AG10803 (cell line): Measurements from ENCODE around the gene SLFN11.
A peak's percentile ranks its signal among the peaks of the same experiment; 100 is the strongest.
"Not testable (repeated sequence)": the region's sequence is repeated elsewhere in the genome, so short reads cannot be mapped to it uniquely, and the experiment has no call there.

Experiments
- DNase-seq: peaks from one replicate; pipeline ENCODE4 v3.0.0; 2010; ENCODE audit warnings: low read depth
- H3K4me3 ChIP-seq: 2 replicates; pipeline ENCODE4 v1.5.1; 2011; ENCODE audit warnings: mild to moderate bottlenecking, low read length, control low read depth
- CTCF ChIP-seq: conservative IDR thresholded peaks from 2 replicates; pipeline ENCODE4 v1.5.1; 2011; ENCODE audit warnings: mild to moderate bottlenecking, low read length, control low read depth, inconsistent platforms

SLFN11 gene

GRCh38 chr17:35338230-35338629 lies 35.2 kb downstream of the SLFN11 start:
- no peak for DNase-seq
- H3K4me3 ChIP-seq: no peak overlapping the region
- TF ChIP-seq CTCF: no peak

GRCh38 chr17:35337364-35337763 lies 36.1 kb downstream of the SLFN11 start:
- no peak for DNase-seq
- H3K4me3 ChIP-seq: no peak overlapping the region
- no peak for TF ChIP-seq CTCF

GRCh38 chr17:35333578-35333977 lies 39.8 kb downstream of the SLFN11 start:
- DNase-seq, H3K4me3 ChIP-seq: not testable (repeated sequence)

- no peak for TF ChIP-seq CTCF
- no peak for DNase-seq
- H3K4me3 ChIP-seq: no peak overlapping the region
Observed at GRCh38 chr17:35322749-35323148, 50.7 kb downstream of the SLFN11 start.

GRCh38 chr17:35315971-35316370 lies 57.5 kb downstream of the SLFN11 start:
- DNase-seq: no peak
- no peak for TF ChIP-seq CTCF
- no peak overlapping the region for H3K4me3 ChIP-seq

- DNase-seq: peak; percentile 91
- no peak for TF ChIP-seq CTCF
- no peak overlapping the region for H3K4me3 ChIP-seq
Observed at GRCh38 chr17:35315283-35315682, 58.1 kb downstream of the SLFN11 start.

- no peak for DNase-seq
- no peak overlapping the region for H3K4me3 ChIP-seq
- TF ChIP-seq CTCF: no peak
Observed at GRCh38 chr17:35314415-35315216, 58.8 kb downstream of the SLFN11 start.
